OCI-LY1 (cell line): ENCODE data around the gene SGCD.

Experiments
- EZH2 ChIP-seq: fragments of 200-600 bp; sonication (generic), shearing (Covaris generic); IDR thresholded peaks from 2 replicates; pipeline ENCODE4 v1.8.0; 2017; ENCODE audit warnings: borderline replicate concordance, mixed run types, mild to moderate bottlenecking, antibody characterized with exemption, low read length, moderate library complexity, mixed read lengths
- TF ChIP-seq, protein P1 (sequence below): fragments of 200-600 bp; sonication (generic), shearing (Covaris generic); IDR thresholded peaks from 2 replicates; pipeline ENCODE4 v1.5.1; 2017; ENCODE audit warnings: mild to moderate bottlenecking, antibody characterized with exemption, low read length, moderate library complexity, mixed read lengths

DNA sequence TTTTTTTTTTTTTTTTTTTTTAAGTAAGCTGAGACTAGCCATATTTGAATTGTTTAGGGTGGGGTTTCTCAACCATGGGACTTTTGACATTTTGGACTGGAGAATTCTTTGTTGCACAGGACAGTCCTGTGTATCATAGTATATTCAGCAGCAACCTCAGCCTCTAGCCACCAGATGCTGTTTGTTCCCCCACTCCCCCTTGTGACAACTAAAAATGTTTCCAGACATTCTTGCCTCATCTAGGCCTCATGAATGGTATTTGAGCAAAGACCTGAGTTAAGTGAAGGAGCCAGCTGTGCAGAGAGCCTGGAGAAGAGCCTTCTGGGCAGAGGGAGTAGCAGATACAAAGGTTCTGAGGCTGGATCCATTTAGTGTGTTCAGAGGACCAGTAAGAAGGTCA lies 155.9 kb downstream of the SGCD start:
- TF ChIP-seq, protein P1, sequence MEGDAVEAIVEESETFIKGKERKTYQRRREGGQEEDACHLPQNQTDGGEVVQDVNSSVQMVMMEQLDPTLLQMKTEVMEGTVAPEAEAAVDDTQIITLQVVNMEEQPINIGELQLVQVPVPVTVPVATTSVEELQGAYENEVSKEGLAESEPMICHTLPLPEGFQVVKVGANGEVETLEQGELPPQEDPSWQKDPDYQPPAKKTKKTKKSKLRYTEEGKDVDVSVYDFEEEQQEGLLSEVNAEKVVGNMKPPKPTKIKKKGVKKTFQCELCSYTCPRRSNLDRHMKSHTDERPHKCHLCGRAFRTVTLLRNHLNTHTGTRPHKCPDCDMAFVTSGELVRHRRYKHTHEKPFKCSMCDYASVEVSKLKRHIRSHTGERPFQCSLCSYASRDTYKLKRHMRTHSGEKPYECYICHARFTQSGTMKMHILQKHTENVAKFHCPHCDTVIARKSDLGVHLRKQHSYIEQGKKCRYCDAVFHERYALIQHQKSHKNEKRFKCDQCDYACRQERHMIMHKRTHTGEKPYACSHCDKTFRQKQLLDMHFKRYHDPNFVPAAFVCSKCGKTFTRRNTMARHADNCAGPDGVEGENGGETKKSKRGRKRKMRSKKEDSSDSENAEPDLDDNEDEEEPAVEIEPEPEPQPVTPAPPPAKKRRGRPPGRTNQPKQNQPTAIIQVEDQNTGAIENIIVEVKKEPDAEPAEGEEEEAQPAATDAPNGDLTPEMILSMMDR, result no peak
- no peak for TF ChIP-seq EZH2
